Medulla oblongata (tissue), 1 donor: ENCODE measurements around the gene ZNF362.
A peak's percentile ranks its signal among the peaks of the same experiment; 100 is the strongest.
"Not testable (repeated sequence)": the region's sequence is repeated elsewhere in the genome, so short reads cannot be mapped to it uniquely, and the experiment has no call there.

Source experiments
- DNase-seq: peaks from one replicate; pipeline ENCODE4 v3.0.0-alpha.2; 2015; ENCODE audit errors: extremely low spot score

ZNF362 gene

DNA sequence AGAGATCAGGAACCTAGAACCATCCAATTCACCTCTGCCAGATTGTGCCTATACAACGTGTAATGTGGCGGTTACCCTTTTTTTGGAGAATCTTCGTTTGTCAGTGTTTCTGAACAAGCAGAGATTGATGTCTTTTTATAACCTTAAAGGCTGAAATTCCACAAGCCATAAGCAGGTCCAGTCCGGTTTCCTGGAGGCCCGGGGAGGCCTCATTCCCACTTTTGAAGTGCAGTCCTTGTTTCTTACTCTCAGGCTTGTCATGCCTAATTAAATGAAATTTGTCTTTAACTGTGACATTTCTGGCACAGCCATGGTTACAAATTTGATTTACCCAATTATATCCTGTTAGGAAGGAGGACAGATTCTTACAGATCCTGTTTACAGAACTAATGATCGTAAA, 27.8 kb downstream of the ZNF362 start:
- no peak for DNase-seq

DNA sequence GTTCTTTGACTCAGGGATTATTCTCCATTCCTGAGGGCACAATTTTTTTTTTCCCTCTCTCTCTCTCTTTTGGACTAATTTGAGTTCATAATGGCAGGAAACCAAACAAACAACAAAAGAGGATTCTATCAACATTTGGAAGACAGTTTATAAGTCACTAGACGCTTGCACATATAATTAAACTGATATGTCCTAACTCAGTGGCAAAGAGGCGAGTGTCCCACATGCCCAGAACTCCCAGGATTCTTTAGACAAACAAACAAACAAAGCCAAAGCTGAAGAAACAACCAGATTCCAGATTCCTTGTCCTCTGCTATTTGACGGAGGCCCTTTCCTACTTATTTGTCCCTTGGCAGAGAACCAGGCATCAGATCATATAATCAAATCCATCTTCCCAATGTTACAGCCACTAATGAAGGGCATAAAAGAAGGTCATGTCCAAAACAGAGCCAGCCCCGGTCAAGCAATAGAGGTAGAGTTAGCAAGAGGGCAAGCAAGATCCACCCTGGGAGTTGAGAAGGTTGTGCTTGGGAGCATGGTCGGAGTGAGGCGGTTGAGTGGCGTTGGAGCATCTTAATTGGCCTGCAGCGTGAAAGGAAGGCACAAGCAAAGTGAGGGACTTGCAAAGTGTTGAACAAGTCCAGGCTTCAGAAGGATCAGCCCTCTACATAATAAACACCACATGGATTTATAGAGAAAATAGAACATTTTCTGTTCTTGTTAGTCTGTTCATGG, 30.3 kb downstream of the ZNF362 start:
- DNase-seq, result peak; percentile 36

DNA sequence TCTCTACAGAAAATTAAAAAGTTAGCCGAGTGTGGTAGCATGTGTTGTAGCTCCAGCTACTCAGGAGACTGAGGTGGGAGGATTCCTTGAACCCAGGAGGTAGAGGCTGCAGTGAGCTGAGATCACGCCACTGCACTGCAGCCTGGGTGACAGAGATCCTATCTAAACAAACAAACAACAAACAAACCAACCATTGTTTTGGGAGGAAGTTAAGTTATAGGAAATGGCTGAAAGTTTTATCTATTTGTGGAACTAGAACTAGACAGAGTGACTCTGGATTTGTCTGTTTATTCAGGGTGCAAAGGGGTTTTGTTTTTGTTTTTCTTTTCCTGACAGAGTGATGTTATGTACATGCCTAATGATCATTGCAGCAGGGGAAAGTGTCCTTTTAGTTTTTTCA, 31.0 kb downstream of the ZNF362 start:
- no peak for DNase-seq

DNA sequence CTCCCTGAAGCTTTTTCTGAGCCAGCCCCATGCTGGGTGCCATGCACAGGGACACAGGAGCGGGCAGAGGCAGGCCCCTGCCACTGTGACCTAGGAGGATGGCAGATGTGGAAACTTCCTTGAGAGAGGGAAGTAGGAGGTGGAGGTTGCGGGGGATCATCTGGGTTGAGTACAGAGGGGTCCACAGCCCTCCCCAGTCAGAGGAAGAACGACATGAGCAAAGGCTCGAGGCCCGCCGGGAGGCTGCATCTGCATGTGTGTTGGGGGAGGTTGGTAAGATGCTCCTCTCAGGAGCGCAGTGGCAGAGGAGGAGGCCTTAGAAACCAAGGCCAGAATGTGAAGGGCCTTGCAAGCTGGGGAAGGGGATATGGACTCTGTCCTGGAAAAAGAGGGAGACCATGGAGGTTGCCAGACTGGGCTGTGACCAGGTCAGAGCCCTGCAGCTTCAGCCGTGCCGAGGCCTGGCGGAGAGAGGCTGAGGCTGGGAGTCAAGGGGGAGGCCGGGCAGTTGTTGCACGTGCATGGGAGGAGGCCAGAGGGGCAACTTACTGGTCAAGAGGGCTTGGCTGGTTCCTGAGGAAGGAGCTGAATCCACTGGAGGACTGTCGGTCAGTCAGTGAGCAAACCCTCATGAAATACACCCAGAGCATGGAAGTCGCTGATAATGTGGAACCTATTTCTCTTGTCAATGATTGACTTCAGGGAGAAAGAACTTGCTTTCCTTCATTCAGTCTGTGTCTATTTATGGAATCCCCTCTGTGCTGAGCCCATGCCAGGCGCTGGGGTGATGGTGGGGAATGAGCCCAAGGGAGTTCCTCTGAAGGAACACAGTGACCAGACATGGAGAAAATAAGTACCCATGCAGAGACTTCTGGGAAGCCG, 32.9 kb downstream of the ZNF362 start:
- DNase-seq, result no peak

DNA sequence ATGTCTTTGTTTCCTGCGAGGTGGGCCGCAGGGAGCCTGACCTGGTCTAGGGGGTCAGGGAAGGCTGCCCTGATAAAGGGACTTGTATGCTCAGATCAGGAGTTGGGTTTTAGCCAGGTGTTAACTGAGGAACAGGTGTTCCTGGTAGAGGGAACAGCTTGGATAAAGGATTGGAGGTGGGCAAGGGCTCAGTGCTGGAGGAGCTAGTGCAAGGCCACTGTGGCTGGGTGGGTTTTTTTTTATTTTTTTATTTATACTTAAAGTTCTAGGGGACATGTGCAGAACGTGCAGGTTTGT, 33.5 kb downstream of the ZNF362 start:
- no peak for DNase-seq

DNA sequence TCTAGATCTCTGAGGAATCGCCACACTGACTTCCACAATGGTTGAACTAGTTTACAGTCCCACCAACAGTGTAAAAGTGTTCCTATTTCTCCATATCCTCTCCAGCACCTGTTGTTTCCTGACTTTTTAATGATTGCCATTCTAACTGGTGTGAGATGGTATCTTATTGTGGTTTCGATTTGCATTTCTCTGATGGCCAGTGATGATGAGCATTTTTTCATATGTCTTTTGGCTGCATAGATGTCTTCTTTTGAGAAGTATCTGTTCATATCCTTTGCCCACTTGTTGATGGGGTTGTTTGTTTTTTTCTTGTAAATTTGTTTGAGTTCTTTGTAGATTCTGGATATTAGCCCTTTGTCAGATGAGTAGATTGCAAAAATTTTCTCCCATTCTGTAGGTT, 34.3 kb downstream of the ZNF362 start:
- not testable (repeated sequence) for DNase-seq

DNA sequence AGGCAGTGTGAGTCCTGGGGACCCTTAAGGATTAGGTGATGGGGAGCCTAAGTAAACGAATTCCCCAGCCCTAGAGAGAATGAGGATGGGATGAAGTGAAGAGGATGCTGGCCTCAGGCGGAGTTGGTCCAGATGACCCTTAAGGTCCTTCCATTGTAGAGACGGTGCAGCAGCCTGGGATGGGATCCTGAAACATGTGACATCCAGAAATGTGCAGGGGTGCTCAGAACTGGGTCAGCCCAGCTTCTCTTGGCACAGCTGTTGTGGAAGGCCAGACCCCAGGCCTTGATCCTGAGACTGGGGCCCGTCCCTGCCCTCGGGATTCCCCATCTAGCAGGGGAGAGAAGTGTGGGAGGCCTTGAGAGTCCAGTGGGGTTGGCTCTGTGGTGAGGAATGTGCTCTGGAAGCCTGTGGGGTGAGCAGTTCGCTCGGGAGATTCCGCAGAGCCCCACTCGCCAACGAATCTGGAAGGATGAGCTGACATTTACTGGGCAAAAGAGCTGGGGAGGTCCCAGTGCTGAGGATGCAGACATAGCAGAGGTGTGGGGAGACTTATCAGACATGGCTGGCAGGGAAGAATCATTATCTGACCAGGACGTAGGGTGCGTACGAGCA, 36.5 kb downstream of the ZNF362 start:
- DNase-seq, result no peak

DNA sequence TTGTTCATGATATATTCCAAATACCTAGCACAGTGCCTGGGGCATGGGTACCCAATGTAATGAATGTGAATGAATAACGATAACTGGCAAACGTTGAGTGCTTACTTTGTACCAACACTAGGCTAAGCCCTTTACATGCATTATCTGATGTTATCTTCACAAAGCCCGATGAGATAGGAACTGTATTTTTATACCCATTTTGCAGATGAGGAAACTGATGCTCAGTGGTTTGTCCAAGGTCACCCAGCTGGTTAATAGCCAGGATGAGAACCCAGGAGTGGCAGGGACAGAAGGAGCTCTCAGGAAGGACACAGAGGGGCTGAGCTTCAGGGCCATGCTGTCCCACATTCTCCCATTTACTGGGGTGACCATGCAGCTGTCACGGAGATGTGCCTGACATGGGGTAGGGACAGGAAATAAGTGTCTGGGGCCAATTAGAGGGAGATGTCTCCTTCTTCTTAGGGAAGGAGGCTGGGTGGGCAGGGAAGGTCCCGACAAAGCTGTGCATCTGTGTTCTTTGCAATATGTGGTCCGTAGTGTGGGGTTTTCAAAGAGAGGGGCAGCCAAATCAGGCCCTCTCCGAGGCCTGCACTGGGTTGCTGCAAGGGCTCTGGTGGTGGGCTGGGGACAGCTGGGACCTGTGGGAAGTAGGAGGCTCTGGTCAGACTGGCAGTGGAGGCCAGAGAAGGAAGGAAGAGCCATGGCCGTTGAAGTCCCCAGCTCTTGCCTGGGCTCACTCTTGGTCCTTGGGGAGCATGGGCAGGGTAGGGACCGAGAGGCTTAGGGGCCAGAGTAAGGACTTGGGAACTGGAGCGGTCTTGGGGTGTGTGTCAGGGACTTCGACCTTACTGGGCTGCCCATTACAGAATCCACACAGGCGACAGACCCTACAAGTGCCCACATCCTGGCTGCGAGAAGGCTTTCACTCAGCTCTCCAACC, 38.0 kb downstream of the ZNF362 start:
- no peak for DNase-seq

DNA sequence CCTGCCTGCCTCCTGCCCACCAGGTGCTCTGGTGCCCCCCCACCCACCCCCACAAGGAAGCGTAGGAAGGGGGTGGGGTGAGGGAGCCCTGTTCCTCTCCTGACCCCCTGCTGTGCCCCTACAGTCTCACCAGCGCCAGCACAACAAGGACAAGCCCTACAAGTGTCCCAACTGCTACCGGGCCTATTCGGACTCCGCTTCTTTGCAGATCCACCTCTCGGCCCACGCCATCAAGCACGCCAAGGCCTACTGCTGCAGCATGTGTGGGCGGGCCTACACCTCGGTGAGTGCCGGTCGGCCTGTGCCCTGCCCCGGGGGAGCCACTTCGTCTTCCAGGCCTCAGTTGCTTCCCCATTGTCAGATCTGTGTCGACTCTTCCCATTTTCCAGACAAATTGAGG, 38.7 kb downstream of the ZNF362 start:
- no peak for DNase-seq

DNA sequence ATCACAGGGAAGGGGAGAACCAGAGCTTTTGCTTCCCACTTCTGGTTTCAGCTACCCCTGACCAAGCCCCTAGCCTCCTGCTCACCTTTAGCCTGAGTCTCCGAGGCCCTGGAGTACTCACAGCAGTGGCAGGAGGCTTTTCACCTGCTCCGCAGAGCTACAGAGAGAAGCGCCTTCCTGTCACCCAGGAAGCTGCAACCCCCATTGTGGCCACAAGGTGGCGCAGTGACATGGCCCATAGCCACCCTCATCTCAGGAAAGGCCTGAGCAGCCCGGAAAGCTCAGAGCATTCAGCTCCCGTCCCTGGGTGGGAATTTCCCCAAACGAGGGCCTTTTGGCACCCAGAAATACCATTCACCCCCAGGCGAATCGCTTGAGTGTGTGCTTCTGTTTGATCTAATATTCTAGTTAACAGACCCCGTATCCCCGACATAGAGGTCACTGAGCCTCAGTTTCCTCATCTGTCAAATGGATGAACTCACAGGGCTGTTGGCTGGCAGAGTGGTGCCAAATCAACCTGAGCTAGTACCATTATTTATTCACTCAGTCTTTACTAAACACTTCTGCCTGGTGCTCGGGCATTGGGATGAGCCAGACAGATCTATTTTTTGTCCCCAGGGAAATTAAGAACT, 39.3 kb downstream of the ZNF362 start:
- peak; percentile 89 for DNase-seq

DNA sequence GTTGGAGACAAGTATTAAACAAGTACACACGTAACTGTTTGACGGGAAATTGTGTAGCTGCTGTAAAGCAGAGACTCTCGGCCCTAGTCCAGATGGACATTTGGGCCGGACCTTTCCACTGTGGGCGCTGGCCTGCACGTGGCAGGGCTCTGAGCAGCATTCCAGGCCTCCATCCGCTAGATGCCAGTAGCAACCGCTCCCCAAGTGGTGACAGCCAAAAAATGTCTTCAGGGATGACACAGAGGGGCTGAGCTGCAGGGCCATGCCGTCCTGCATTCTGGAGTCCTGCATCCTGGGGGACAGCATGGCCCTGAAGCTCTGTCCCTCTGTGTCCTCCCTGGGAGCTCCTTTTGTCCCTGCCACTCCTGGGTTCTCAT, 39.8 kb downstream of the ZNF362 start:
- peak; percentile 9 for DNase-seq

DNA sequence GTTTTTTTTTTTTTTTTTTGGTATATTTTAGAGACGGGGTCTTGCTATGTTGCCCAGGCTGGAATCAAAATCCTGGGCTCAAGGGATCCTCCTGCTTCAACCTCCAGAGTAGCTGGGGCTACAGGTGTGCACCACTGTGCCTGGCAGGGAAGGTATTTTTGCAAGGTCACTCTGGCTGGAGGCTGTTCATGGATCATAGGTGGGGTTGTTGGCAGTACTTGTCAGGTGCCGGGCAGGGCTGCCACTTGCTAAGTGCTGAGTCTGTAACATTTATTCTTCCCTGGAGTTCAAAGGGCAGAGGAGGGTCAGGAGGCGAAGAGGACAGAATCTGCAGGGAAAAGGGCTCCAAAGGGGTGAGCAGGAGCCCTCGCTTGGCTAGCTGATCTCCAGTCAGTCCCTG, 40.5 kb downstream of the ZNF362 start:
- no peak for DNase-seq

DNA sequence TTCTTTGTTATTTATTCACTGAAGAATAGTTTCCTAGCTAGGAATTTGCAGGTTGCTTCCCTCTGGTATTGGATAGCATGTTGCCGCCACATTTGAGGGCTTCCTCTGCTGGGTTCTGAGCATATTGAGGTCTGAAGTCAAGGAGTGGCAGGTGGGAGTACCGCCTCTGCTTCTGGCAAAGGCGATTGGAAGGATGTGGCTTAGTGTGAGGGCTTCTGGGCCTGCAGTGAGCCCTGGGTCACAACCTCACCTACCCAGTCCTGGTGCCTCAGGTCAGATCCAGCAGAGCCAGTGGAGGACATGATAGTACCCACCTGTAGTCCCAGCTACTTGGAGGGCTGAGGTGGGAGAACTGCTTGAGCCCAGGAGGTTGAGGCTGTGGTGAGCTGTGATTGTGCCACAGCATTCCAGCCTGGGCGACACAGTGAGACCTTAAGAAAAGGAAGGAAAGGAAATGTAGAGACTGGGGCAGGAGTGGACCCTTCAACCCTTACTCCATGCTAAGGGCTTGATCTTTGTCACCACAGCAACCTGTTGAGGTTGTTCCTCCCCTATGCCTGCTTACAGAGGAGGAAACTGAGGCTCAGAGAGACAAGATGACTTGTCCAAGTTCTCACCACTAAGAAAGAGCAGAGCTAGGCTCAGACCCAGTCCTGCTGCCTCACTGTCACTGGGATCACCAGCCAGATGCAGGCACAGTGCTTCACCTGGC, 41.8 kb downstream of the ZNF362 start:
- DNase-seq, result no peak

DNA sequence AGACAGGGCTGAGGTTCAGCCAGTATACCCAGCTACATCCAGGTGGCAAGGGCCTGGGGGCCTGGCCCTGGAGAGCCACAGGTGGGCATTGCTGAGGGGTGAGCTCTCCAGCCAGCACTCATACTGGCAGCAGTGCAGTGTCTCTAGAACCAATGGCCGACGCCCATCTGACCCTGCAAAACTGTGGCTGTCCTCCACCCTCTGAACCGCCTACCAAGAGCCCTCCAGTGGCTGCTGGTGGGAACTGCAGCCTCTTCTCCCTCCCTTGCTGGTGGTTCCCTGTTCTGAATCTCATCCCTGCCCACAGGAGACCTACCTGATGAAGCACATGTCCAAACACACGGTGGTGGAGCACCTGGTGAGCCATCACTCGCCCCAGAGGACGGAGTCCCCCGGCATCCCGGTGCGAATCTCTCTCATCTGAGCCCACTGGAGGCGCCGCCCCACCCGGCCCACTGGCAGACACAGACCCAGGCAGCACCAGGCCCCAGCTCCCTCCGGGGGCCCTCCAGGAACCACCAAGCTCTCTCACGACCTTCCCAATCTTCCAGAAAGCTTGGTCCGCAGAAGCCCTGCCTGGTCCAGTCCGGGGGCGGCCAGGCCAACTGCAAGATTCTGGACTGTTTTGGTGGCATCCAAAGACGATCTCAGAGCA, 42.5 kb downstream of the ZNF362 start:
- peak; percentile 46 for DNase-seq

DNA sequence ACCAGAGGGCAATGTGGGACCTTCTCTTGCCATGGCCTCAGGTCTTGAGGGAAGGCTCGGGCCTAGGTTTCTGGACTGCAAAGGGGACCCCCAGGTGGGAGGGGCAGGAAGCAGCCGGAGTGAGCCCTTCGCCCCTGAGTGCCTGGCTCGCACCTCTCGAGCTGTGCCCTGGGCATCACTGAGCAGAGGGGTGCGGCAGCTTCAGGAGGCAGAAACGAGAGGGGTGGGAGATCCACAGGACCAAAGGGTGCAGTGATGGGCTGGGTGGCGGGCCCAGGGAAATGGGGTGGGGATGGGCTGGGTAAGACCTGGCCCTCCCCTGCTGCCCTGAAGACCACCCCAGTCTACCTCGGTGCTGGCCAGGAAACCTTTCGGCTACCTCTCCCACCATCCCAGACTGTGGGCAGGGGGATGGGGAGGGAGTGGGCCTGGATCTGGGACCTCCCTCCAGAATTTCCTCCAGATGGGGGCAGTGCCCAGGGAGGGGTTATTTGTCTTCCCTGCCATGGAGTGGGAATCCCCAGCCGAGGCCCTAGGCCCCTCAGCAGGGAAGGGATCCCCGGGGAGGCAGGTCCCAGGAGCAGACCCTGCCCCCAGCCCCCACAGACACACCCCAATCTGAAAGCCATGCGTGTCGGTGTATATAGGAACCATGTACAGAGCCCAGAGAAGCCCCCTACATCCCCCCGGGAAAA, 43.3 kb downstream of the ZNF362 start:
- no peak for DNase-seq

DNA sequence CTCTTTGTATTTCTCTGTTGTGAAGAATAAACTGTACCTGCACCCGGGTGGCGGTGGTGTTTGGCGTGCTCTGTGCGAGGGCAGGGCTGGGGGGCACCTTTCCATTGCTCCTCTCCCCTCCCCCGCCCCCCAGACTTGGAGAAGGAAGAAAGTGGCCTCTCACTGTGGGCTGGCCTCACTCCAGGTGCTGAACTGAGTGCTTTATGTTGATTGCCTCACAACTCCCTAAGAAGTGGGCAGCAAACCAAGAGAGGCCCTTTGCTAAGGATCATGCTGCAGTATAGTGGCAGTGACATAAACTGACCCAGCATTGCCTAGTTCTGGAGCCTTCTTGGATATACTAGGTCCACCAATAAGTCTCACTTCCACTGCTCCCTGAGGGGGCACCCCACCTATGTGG, 44.4 kb downstream of the ZNF362 start:
- peak; percentile 29 for DNase-seq

DNA sequence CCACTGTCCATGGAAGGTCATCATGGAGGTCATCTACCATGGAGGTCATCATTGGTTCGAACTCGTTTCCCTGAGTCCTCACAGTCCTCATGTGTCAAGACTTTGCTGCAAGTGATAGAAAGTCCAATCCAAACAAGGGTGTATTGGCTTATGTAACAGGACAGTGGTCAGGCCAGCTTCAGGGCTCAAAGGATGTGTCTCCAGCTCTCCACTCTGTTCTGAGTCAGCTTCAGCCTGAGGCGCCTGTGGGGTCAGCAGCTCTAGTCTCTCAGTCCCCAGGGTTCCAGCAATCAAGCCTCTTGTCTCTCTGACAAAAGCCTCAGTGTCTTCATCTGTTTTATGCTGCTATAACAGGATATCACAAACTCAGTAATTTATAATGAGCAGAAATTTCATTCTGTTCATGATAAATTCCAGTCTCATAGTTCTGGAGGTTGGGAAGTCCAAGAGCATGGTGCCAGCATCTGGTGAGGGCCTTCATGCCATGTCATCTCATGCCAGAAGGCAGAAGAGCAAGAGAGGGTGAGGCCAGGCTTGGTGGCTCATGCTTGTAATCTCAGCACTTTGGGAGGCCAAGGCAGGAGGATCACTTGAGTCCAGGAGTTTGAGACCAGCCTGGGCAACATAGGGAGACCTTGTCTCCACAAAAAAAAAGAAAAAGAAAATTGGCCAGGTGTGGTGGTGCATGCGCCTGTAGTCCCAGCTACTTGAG, 45.1 kb downstream of the ZNF362 start:
- no peak for DNase-seq

DNA sequence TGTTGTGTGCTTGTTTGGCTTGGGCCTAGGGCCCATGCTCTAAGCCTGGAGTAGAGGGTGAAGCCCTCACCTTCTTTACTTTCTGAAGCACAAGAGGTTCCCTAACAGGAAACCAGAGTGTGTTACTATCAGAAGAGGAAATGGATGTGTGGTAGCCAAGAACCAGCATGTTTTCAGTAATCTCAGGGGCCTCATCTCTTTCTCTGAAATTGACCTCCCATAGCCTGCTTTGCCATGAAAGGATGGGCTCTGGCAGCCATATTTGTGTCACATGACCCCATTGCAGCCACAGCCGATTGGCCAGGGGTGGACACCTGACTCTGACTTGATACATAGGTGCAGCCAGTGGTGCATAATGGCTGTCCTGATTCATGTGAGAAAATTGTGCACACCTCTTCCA, 46.0 kb downstream of the ZNF362 start:
- no peak for DNase-seq

DNA sequence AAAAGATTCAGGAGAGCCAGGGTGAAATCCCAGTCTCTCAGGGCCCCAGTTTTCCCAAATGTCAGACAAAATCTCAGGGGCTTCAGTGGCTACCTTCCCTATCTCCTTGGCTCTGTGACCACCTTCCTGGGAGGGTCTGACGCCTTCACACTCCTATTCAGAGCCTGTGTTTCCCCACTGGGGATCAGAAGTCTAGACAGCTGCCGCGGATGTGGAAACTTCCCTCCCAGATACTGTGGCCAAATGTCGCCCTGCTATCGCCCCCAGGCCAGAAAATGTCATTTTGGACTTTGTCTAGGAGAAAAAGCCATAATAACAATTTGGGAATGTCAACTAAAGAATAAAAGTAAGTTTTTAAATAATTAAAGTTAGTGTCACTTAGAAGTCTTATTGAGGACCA, 48.7 kb downstream of the ZNF362 start:
- no peak for DNase-seq
